Colonic mucosa (tissue), 4 donors: ENCODE measurements around the gene SLC29A3. TPM values are rescaled to one million over a fixed set of nuclear protein-coding genes. Genes with fewer than 3 reads are reported as not detected.

Experiments
- DNase-seq: peaks from one replicate; pipeline ENCODE4 v3.0.0-alpha.2; 2020
- H3K27ac ChIP-seq: fragments of 200-600 bp; one replicate; pipeline ENCODE4 v1.8.0; 2021
- H3K27me3 ChIP-seq: fragments of 200-600 bp; one replicate; pipeline ENCODE4 v1.8.0; 2021
- H3K36me3 ChIP-seq: fragments of 200-600 bp; one replicate; pipeline ENCODE4 v1.8.0; 2021
- H3K4me1 ChIP-seq: fragments of 200-600 bp; one replicate; pipeline ENCODE4 v1.8.0; 2021; ENCODE audit warnings: mild to moderate bottlenecking
- H3K4me3 ChIP-seq: fragments of 200-600 bp; one replicate; pipeline ENCODE4 v1.8.0; 2021
- H3K9ac ChIP-seq, 2 donors: one replicate each; pipeline ENCODE4 v1.7.0; 2013; ENCODE audit warnings: control low read depth in 2 of 2, low read depth in 2 of 2, low read length in 2 of 2
- H3K9me3 ChIP-seq: fragments of 200-600 bp; one replicate; pipeline ENCODE4 v1.8.0; 2021
- CTCF ChIP-seq: fragments of 200-600 bp; IDR thresholded peaks from one replicate; pipeline ENCODE4 v1.8.0; 2022; ENCODE audit warnings: antibody characterized with exemption, mild to moderate bottlenecking
- intact Hi-C: fragments of 100-400 bp; cut with DNase I; formaldehyde crosslinking; loops from one replicate; pipeline ENCODE4 v1.14.1; 2022
- total RNA-seq, 2 donors: library from RNA; stranded (reverse); fragmentation: NEBNext Ultra II Directional in 1 of 2; extraction: Animal tissue kit (Norgen Biotek cat#: 25700) in 1 of 2; gene quantifications; one replicate each; pipeline ENCODE4 v1.2.1, GENCODE V29; 2021
- donor health status: healthy.
- donor health status: DM: no; HTN: no; CAD: no.
- donor health status: DM: no; HTN: no; CAD: no.

The SLC29A3 gene
- total RNA-seq, 2 donors from 2014 or later, result 3.8 to 6.5 TPM

- Histone ChIP-seq H3K9ac (no peak overlapping the region), H3K4me1 (peaks cover 9% of the 10 kb centered on the region), H3K36me3 (no peaks in the 10 kb centered on the region), H3K27me3 (peaks cover 17% of the 10 kb centered on the region), H3K4me3 (no peak overlapping the region), H3K27ac (no peak overlapping the region), H3K9me3 (no peaks in the 10 kb centered on the region)
- intact Hi-C loops, result no loop called here
- DNase-seq, result no peak
- no peak for TF ChIP-seq CTCF
Observed at GRCh38 chr10:71401056-71401455, 82.0 kb downstream of the SLC29A3 start.

GRCh38 chr10:71402005-71402404 is 82.9 kb downstream of the SLC29A3 start:
- Histone ChIP-seq H3K9ac (no peak overlapping the region), H3K9me3 (no peaks in the 10 kb centered on the region), H3K27me3 (peaks cover 14% of the 10 kb centered on the region), H3K36me3 (no peaks in the 10 kb centered on the region), H3K4me3 (no peak overlapping the region), H3K27ac (no peak overlapping the region), H3K4me1 (peaks cover 9% of the 10 kb centered on the region)
- no peak for TF ChIP-seq CTCF
- intact Hi-C loops, result no loop called here
- DNase-seq, result no peak

- Histone ChIP-seq H3K9ac (no peak overlapping the region), H3K36me3 (no peaks in the 10 kb centered on the region), H3K4me1 (no peaks in the 10 kb centered on the region), H3K27me3 (no peaks in the 10 kb centered on the region), H3K27ac (no peak overlapping the region), H3K9me3 (no peaks in the 10 kb centered on the region), H3K4me3 (no peak overlapping the region)
- intact Hi-C loops, result no loop called here
- DNase-seq, result no peak
- no peak for TF ChIP-seq CTCF
Observed at GRCh38 chr10:71404503-71405295, 85.6 kb downstream of the SLC29A3 start.

GRCh38 chr10:71406878-71407277 is 87.8 kb downstream of the SLC29A3 start:
- no peaks in the 10 kb centered on the region for H3K36me3 ChIP-seq
- DNase-seq, result no peak
- no peaks in the 10 kb centered on the region for H3K27me3 ChIP-seq
- H3K4me3 ChIP-seq, result no peak overlapping the region
- no peak for TF ChIP-seq CTCF
- no peaks in the 10 kb centered on the region for H3K4me1 ChIP-seq
- intact Hi-C loops, result no loop called here
- no peak overlapping the region for H3K9ac ChIP-seq
- no peaks in the 10 kb centered on the region for H3K9me3 ChIP-seq
- H3K27ac ChIP-seq, result no peak overlapping the region

GRCh38 chr10:71408436-71409225 is 89.6 kb downstream of the SLC29A3 start:
- no peak for TF ChIP-seq CTCF
- Histone ChIP-seq H3K27me3 (no peaks in the 10 kb centered on the region), H3K9ac (no peak overlapping the region), H3K9me3 (no peaks in the 10 kb centered on the region), H3K27ac (no peak overlapping the region), H3K4me3 (no peak overlapping the region), H3K4me1 (no peaks in the 10 kb centered on the region), H3K36me3 (no peaks in the 10 kb centered on the region)
- DNase-seq, result no peak
- intact Hi-C loops, result no loop called here
